Ishikawa (cell line): Measurements from ENCODE around the gene PALM3.

Experiments used
- EP300 ChIP-seq: IDR thresholded peaks from 2 replicates; pipeline ENCODE4 v1.6.1; 2012; ENCODE audit warnings: borderline replicate concordance
- MAX ChIP-seq: IDR thresholded peaks from 2 replicates; pipeline ENCODE4 v1.6.1; 2012
- RAD21 ChIP-seq: IDR thresholded peaks from 2 replicates; pipeline ENCODE4 v1.6.1; 2012; ENCODE audit warnings: low read depth
- TAF1 ChIP-seq: IDR thresholded peaks from 2 replicates; pipeline ENCODE4 v1.6.1; 2012; ENCODE audit warnings: low read depth, mild to moderate bottlenecking
- TEAD4 ChIP-seq: IDR thresholded peaks from 2 replicates; pipeline ENCODE4 v1.6.1; 2012
- YY1 ChIP-seq: IDR thresholded peaks from 2 replicates; pipeline ENCODE4 v1.6.1; 2012; ENCODE audit warnings: low read depth

GRCh38 chr19:14090509-14091080, 28.7 kb upstream of the PALM3 start, which contains the start of gene SAMD1:
- no peak for TF ChIP-seq RAD21
- TF ChIP-seq TAF1, result no peak
- TF ChIP-seq TEAD4, result no peak
- no peak for TF ChIP-seq MAX
- no peak for TF ChIP-seq EP300
- no peak for TF ChIP-seq YY1
